HG02973 (cell line): ENCODE measurements around the gene PCDHGA10.
"Not testable (repeated sequence)": the region's sequence is repeated elsewhere in the genome, so short reads cannot be mapped to it uniquely, and the experiment has no call there.

Source experiments
- ATAC-seq: cut with Tn5 transposase; IDR thresholded peaks from one replicate; pipeline ENCODE4 v1.9.1; 2021; ENCODE audit warnings: moderate library complexity; ENCODE audit not compliant: unreplicated experiment

Gene PCDHGA10

GRCh38 chr5:141412854-141413539 lies at the start of gene PCDHGA10:
Gene PCDHGA10 (plus strand): TSS chr5:141412987. CDS start chr5:141413176, 189 bp downstream.
- peak; percentile 62 for ATAC-seq

- ATAC-seq = no peak
Observed at GRCh38 chr5:141363952-141364660, 48.7 kb upstream of the PCDHGA10 start, which contains the start of gene PCDHGA5. Gene PCDHGA5 (plus strand): TSS chr5:141364162. CDS start chr5:141364331, 169 bp downstream.

GRCh38 chr5:141366016-141366896 lies 46.5 kb upstream of the PCDHGA10 start:
- ATAC-seq = no peak

GRCh38 chr5:141369994-141370848 lies 42.6 kb upstream of the PCDHGA10 start, which contains the start of gene PCDHGB3:
Gene PCDHGB3 (plus strand): TSS chr5:141370242. CDS start chr5:141370395, 153 bp downstream.
- ATAC-seq = peak; percentile 98

GRCh38 chr5:141371572-141372475 lies 41.0 kb upstream of the PCDHGA10 start:
- ATAC-seq = no peak

- no peak for ATAC-seq
Observed at GRCh38 chr5:141373673-141374317, 39.0 kb upstream of the PCDHGA10 start, which contains the start of gene PCDHGA6. Gene PCDHGA6 (plus strand): TSS chr5:141373891. CDS start chr5:141374084, 193 bp downstream.

GRCh38 chr5:141374627-141375026 lies 38.2 kb upstream of the PCDHGA10 start:
- ATAC-seq = no peak

- not testable (repeated sequence) for ATAC-seq
Observed at GRCh38 chr5:141375444-141376155, 37.2 kb upstream of the PCDHGA10 start.

GRCh38 chr5:141382469-141383294 lies 30.1 kb upstream of the PCDHGA10 start, which contains the start of gene PCDHGA7:
Gene PCDHGA7 (plus strand): TSS chr5:141382742. CDS start chr5:141382900, 158 bp downstream.
- ATAC-seq = peak; percentile 69

- no peak for ATAC-seq
Observed at GRCh38 chr5:141383345-141383744, 29.4 kb upstream of the PCDHGA10 start.

- ATAC-seq = no peak
Observed at GRCh38 chr5:141384471-141385267, 28.1 kb upstream of the PCDHGA10 start.

- ATAC-seq = peak; percentile 89
Observed at GRCh38 chr5:141387557-141388311, 25.1 kb upstream of the PCDHGA10 start, which contains the start of gene PCDHGB4. Gene PCDHGB4 (plus strand): TSS chr5:141387698. CDS start chr5:141387885, 187 bp downstream.

- no peak for ATAC-seq
Observed at GRCh38 chr5:141388661-141389060, 24.1 kb upstream of the PCDHGA10 start.

- ATAC-seq = no peak
Observed at GRCh38 chr5:141389153-141390042, 23.4 kb upstream of the PCDHGA10 start.
